ENCODE results near the gene ART1.
"Not testable (repeated sequence)": the region's sequence is repeated elsewhere in the genome, so short reads cannot be mapped to it uniquely, and the experiment has no call there.

Gene ART1

GRCh38 chr11:3644817-3645235 lies at the start of gene ART1:
Gene ART1 (plus strand): TSS chr11:3645128. CDS start chr11:3659214, 14,086 bp downstream.
- DNase-seq (ENCODE audit: insufficient read length, low spot score) (no peak), FAIRE-seq (no peak)
- no peak for TF ChIP-seq POLR2A (IDR thresholded peaks at IDR 0.05; ENCODE audit: low read depth, low read length)

GRCh38 chr11:3597743-3598142 lies 47.2 kb upstream of the ART1 start:
- not testable (repeated sequence) for DNase-seq (ENCODE audit: insufficient read length, low spot score); FAIRE-seq

GRCh38 chr11:3600201-3600600 lies 44.7 kb upstream of the ART1 start:
- not testable (repeated sequence) for DNase-seq (ENCODE audit: insufficient read length, low spot score); FAIRE-seq

- TF ChIP-seq POLR2A (IDR thresholded peaks at IDR 0.05; ENCODE audit: low read depth, low read length) = no peak
- DNase-seq (ENCODE audit: insufficient read length, low spot score) (no peak), FAIRE-seq (no peak)
Measured at GRCh38 chr11:3604167-3604566, 40.8 kb upstream of the ART1 start.

- TF ChIP-seq POLR2A (IDR thresholded peaks at IDR 0.05; ENCODE audit: low read depth, low read length) = no peak
- DNase-seq (ENCODE audit: insufficient read length, low spot score) (no peak), FAIRE-seq (no peak)
Measured at GRCh38 chr11:3605283-3605662, 39.7 kb upstream of the ART1 start.

GRCh38 chr11:3605771-3606203 lies 39.1 kb upstream of the ART1 start:
- TF ChIP-seq POLR2A (IDR thresholded peaks at IDR 0.05; ENCODE audit: low read depth, low read length) = no peak
- no peak for FAIRE-seq
- DNase-seq (ENCODE audit: insufficient read length, low spot score) = no peak

GRCh38 chr11:3609416-3610265 lies 35.3 kb upstream of the ART1 start:
- FAIRE-seq = no peak
- no peak for TF ChIP-seq POLR2A (IDR thresholded peaks at IDR 0.05; ENCODE audit: low read depth, low read length)

GRCh38 chr11:3610846-3611245 lies 34.1 kb upstream of the ART1 start:
- no peak for FAIRE-seq
- DNase-seq (ENCODE audit: insufficient read length, low spot score) = no peak
- no peak for TF ChIP-seq POLR2A (IDR thresholded peaks at IDR 0.05; ENCODE audit: low read depth, low read length)

More at GRCh38 chr11:3609416-3610265, 35.3 kb upstream of the ART1 start:
- peak; percentile 40 for DNase-seq (ENCODE audit: insufficient read length, low spot score)

- no peak for TF ChIP-seq POLR2A (IDR thresholded peaks at IDR 0.05; ENCODE audit: low read depth, low read length)
- no peak for FAIRE-seq
- no peak for DNase-seq (ENCODE audit: insufficient read length, low spot score)
Measured at GRCh38 chr11:3611976-3612678, 32.8 kb upstream of the ART1 start.

GRCh38 chr11:3613998-3614741 lies 30.8 kb upstream of the ART1 start:
- DNase-seq (ENCODE audit: insufficient read length, low spot score) = no peak
- FAIRE-seq = no peak
- TF ChIP-seq POLR2A (IDR thresholded peaks at IDR 0.05; ENCODE audit: low read depth, low read length) = no peak

- DNase-seq (ENCODE audit: insufficient read length, low spot score) (peak; percentile 47), FAIRE-seq (no peak)
- no peak for TF ChIP-seq POLR2A (IDR thresholded peaks at IDR 0.05; ENCODE audit: low read depth, low read length)
Measured at GRCh38 chr11:3614742-3615171, 30.2 kb upstream of the ART1 start.

GRCh38 chr11:3615998-3616397 lies 28.9 kb upstream of the ART1 start:
- TF ChIP-seq POLR2A (IDR thresholded peaks at IDR 0.05; ENCODE audit: low read depth, low read length) = no peak
- FAIRE-seq = no peak
- DNase-seq (ENCODE audit: insufficient read length, low spot score) = no peak

- TF ChIP-seq POLR2A (IDR thresholded peaks at IDR 0.05; ENCODE audit: low read depth, low read length) = no peak
- DNase-seq (ENCODE audit: insufficient read length, low spot score) (no peak), FAIRE-seq (no peak)
Measured at GRCh38 chr11:3616721-3617460, 28.0 kb upstream of the ART1 start.

Data from H54 (cell line).